Vagina (tissue), 2 donors: ENCODE measurements around the gene PDE7B.
A peak's percentile ranks its signal among the peaks of the same experiment; 100 is the strongest.

Experiments used
- CTCF ChIP-seq, 3 experiments: fragments of 450-650 bp in 2 of 3; fragments of 200-600 bp in 1 of 3; sonication (generic) in 1 of 3; IDR thresholded peaks; one replicate each; pipeline ENCODE4 v1.5.1; 2017 to 2019; ENCODE audit warnings: antibody characterized with exemption in 3 of 3, mild to moderate bottlenecking in 2 of 3, moderate library complexity in 2 of 3
- POLR2A ChIP-seq, 2 donors: fragments of 450-650 bp; IDR thresholded peaks; one replicate each; pipeline ENCODE4 v1.6.1; 2017; ENCODE audit warnings: antibody characterized with exemption in 2 of 2, mild to moderate bottlenecking in 2 of 2, moderate library complexity in 2 of 2
- POLR2AphosphoS5 ChIP-seq, 2 donors: sonication (generic); formaldehyde crosslinking; IDR thresholded peaks; one replicate each; pipeline ENCODE4 v1.9.0; 2017; ENCODE audit warnings: antibody characterized with exemption in 2 of 2, mild to moderate bottlenecking in 2 of 2, low read depth in 1 of 2; ENCODE audit not compliant: insufficient read depth in 1 of 2

GRCh38 chr6:135901774-135902524 is 50.4 kb downstream of the PDE7B start:
- TF ChIP-seq CTCF (IDR thresholded peaks at IDR 0.05): no peak
- no peak for TF ChIP-seq POLR2A (IDR thresholded peaks at IDR 0.05)
- TF ChIP-seq POLR2AphosphoS5 (IDR thresholded peaks at IDR 0.05; ENCODE audit: insufficient read depth in 1 of 2, low read depth in 1 of 2): peak in 1 of 2 donors; percentile 63
